Gastroesophageal sphincter (tissue), 3 donors: ENCODE results near the gene KIFC3.

ENCODE experiments used
- POLR2A ChIP-seq, 2 donors: fragments of 450-650 bp; IDR thresholded peaks; one replicate each; pipeline ENCODE4 v1.6.1; 2017; ENCODE audit warnings: antibody characterized with exemption in 2 of 2, mild to moderate bottlenecking in 2 of 2, moderate library complexity in 1 of 2
- POLR2AphosphoS5 ChIP-seq: sonication (generic); formaldehyde crosslinking; IDR thresholded peaks from one replicate; pipeline ENCODE4 v1.6.1; 2017; ENCODE audit warnings: antibody characterized with exemption
- TF ChIP-seq, protein P1 (sequence below), 4 experiments: fragments of 200-600 bp in 2 of 4; fragments of 450-650 bp in 2 of 4; sonication (generic) in 1 of 4; IDR thresholded peaks; one replicate each; pipeline ENCODE4 v1.5.1; 2017 to 2019; ENCODE audit warnings: antibody characterized with exemption in 4 of 4, mild to moderate bottlenecking in 2 of 4, moderate library complexity in 2 of 4

- TF ChIP-seq, protein P1, sequence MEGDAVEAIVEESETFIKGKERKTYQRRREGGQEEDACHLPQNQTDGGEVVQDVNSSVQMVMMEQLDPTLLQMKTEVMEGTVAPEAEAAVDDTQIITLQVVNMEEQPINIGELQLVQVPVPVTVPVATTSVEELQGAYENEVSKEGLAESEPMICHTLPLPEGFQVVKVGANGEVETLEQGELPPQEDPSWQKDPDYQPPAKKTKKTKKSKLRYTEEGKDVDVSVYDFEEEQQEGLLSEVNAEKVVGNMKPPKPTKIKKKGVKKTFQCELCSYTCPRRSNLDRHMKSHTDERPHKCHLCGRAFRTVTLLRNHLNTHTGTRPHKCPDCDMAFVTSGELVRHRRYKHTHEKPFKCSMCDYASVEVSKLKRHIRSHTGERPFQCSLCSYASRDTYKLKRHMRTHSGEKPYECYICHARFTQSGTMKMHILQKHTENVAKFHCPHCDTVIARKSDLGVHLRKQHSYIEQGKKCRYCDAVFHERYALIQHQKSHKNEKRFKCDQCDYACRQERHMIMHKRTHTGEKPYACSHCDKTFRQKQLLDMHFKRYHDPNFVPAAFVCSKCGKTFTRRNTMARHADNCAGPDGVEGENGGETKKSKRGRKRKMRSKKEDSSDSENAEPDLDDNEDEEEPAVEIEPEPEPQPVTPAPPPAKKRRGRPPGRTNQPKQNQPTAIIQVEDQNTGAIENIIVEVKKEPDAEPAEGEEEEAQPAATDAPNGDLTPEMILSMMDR (IDR thresholded peaks at IDR 0.05) = no peak
- TF ChIP-seq POLR2AphosphoS5 = no peak
- no peak for TF ChIP-seq POLR2A (IDR thresholded peaks at IDR 0.05)
Measured at GRCh38 chr16:57725151-57725550, 77.1 kb downstream of the KIFC3 start.
